Gastroesophageal sphincter (tissue), 3 donors: ENCODE results near the gene USP6NL.

Source experiments
- POLR2A ChIP-seq, 2 donors: fragments of 450-650 bp; IDR thresholded peaks; one replicate each; pipeline ENCODE4 v1.6.1; 2017; ENCODE audit warnings: antibody characterized with exemption in 2 of 2, mild to moderate bottlenecking in 2 of 2, moderate library complexity in 1 of 2
- TF ChIP-seq, protein P1 (sequence below), 4 experiments: fragments of 200-600 bp in 2 of 4; fragments of 450-650 bp in 2 of 4; sonication (generic) in 1 of 4; IDR thresholded peaks; one replicate each; pipeline ENCODE4 v1.5.1; 2017 to 2019; ENCODE audit warnings: antibody characterized with exemption in 4 of 4, mild to moderate bottlenecking in 2 of 4, moderate library complexity in 2 of 4

DNA sequence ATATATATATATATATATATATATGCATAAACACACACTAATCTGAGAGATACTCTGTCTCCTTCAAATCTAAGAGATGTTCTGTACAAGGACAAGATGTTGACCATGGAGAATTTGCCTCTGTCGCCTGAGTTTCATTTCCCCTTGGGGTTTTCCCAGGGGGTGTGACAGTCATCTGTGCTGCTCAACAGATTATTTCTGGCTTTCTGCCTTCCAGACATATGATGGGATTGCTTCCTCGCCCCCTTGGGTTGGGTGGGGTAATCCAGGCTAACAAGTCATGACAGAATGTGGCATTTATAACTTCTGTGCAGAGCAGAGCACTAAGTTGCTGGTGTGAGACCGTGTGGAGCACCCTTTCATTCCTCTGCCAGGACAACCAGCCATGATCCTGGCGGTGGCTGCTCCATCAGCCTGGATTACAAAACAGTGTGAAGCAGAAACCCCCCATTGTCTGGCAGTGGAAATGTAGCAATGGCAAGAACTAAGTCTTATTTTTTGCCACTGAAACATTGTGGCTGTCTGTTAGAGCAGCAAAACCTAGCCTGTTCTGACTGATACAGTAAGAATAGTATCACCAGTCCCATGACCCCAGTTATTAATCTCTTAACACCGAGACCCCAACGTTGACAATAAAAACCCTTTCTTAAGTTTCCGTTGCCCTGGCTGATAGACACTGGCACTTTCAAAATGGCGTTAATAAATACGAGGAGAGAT, 13.7 kb upstream of the USP6NL start:
- TF ChIP-seq, protein P1, sequence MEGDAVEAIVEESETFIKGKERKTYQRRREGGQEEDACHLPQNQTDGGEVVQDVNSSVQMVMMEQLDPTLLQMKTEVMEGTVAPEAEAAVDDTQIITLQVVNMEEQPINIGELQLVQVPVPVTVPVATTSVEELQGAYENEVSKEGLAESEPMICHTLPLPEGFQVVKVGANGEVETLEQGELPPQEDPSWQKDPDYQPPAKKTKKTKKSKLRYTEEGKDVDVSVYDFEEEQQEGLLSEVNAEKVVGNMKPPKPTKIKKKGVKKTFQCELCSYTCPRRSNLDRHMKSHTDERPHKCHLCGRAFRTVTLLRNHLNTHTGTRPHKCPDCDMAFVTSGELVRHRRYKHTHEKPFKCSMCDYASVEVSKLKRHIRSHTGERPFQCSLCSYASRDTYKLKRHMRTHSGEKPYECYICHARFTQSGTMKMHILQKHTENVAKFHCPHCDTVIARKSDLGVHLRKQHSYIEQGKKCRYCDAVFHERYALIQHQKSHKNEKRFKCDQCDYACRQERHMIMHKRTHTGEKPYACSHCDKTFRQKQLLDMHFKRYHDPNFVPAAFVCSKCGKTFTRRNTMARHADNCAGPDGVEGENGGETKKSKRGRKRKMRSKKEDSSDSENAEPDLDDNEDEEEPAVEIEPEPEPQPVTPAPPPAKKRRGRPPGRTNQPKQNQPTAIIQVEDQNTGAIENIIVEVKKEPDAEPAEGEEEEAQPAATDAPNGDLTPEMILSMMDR (IDR thresholded peaks at IDR 0.05), result no peak
- no peak for TF ChIP-seq POLR2A (IDR thresholded peaks at IDR 0.05)
